DMS79 (cell line): ENCODE results near the gene SANBR.

Experiments
- DNase-seq: peaks from one replicate; lab custom pipeline; 2025; lab: John Stamatoyannopoulos, UW

The SANBR gene

DNA sequence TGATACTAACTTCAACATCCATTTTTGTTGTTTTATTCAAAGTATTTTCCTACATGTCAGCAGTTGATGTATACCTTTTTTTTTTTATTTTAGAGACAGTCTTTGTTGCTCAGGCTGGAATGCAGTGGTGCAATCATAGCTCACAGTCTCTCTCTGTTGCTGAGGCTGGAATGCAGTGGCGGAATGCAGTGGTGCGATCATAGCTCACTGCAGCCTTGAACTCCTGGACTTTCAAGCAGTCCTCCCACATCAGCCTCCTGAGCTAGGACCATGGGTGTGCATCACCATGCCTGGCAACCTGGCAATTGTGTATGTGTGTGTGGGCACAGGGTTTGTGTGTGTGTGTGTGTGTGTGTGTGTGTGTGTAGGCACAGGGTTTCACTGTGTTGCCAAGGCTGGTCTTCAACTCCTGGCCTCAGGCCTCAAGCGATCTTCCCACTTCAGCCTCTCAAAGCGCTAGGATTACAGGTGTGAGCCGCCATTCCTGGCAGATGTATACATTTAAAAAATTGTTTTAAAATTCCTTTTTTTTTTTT lies 24.8 kb downstream of the SANBR start:
- DNase-seq: no peak

DNA sequence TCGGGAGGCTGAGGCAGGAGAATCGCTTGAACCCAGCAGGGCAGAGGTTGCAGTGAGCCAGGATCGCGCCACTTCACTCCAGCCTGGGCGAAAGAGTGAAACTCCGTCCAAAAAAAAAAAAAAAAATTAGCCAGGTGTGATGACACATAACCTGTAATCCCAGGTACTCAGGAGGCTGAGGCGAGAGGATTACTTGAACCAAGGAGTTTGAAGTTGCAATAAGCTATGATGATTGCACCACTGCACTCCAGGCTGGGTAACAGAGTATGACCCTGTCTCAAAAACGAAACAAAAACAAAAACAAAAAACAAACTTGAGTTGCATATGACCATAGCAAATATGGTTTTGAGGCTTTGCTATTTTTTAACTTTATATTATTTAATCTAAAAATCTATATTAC lies 25.8 kb downstream of the SANBR start:
- no peak for DNase-seq

DNA sequence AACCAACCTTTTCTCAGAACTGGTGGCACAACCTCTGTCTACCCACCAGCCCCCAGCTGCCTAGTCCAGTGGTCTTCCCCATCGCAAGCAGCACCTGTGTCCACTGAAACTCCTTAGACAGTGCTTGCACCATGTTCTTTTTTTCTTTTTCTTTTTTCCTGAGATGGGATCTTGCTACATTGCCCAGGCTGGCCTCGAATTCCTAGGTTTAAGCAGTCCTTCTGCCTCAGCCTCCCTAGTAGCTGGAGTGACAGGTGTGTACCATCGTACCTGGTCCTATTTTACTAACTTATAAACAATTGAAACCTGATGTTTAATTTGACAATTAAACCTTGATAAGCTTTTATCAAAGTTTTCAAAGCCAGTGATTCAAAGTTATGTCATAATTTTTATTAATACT lies 30.8 kb downstream of the SANBR start:
- no peak for DNase-seq

DNA sequence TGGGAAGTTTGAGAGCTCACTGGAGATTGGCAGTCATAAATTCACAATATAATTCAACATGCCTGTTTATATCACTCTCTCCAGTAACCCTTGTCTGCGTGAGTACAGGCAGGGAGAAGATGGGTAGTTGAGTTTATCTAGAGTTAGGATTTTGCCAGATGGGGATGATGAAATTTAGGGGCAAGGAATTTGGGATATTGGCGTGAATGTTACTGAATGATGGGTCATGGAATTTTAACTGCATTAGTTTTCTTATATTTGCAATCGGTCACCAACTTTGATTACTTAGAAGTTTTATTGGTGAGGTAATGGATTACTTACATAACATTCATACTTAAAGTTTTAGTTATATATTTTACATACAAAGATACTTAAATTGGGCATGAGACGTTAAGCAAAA lies 35.1 kb downstream of the SANBR start:
- DNase-seq: no peak

DNA sequence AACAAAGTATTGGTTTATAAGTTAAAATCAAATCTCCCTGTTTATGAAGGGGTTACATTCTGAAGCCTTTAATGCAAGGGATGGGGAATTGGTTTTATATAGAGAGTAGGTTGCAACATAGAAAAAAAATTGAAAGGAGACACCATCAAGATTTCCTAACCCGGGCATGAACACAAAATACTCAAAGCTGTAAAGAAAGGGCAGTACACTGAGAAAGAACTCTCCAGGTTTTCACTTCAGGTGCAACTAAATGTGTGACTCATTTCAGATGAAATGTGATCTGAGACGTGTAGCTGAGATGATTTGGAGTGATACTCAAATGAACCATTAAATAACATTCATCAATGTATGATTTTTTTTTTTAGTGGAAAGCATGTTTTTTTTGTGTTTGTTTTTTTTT lies 43.6 kb downstream of the SANBR start:
- DNase-seq: no peak

DNA sequence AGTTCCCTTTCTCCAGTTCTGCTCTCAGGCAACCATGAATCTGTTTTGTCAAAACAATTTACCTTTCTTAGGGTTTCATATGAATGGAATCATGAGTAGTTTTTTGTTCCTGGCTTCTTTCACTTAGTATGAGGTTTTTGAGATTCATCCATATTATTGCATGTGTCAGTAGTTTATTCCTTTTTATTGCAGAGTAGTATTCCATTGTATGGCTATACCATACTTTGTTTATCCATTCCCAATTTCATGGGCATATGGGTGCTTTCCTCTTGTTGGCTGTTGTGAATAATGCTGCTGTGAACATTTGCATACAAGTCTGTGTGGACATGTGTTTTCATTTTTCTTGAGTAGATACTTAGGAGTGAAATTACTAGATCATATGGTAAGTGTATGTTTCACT lies 46.0 kb downstream of the SANBR start:
- no peak for DNase-seq

DNA sequence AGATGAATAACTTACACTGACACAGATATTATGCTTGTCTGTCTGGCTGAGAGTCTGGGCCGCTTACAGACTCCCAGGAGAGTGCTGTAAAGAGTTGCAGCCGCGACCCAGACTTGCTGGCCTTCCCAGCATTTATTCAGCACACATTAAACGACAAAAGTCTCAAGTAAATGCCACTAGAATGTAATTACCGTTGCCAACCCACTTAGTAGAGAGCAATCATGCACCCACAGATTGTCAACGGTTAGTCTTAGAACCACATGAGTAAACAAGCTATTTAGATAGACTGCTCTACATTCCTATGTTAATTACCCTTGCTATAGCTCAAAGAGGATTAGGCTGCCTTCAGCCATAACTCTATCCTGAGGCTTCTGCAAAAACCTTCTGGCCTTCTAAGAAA lies 48.5 kb downstream of the SANBR start:
- DNase-seq: no peak
